ENCODE results near the gene RPL37. TPM values are rescaled to one million over a fixed set of nuclear protein-coding genes. Genes with fewer than 3 reads are reported as not detected.
A peak's percentile ranks its signal among the peaks of the same experiment; 100 is the strongest.

RPL37 gene
- total RNA-seq, 1 donor from 2014 or later = 1,090 TPM

GRCh38 chr5:40829748-40830533, 5.1 kb downstream of the RPL37 start:
- Mint-ChIP-seq H3K27ac (ENCODE audit: unreplicated experiment) (no peak overlapping the region), H3K9me3 (ENCODE audit: unreplicated experiment) (no peaks in the 10 kb centered on the region), H3K4me1 (ENCODE audit: low read depth, unreplicated experiment) (peaks cover 38% of the 10 kb centered on the region), H3K27me3 (ENCODE audit: low read depth, unreplicated experiment) (no peaks in the 10 kb centered on the region), H3K36me3 (ENCODE audit: low read depth, unreplicated experiment) (peaks cover 48% of the 10 kb centered on the region), H3K4me3 (ENCODE audit: unreplicated experiment) (no peak overlapping the region)
- Histone ChIP-seq H4K20me1 (ENCODE audit: insufficient read depth, low read length) (peaks cover 95% of the 10 kb centered on the region), H3K4me1 (ENCODE audit: insufficient read depth, low read length) (peaks cover 26% of the 10 kb centered on the region), H3K9ac (ENCODE audit: low read length) (no peak overlapping the region), H3K9me3 (ENCODE audit: insufficient read depth, low read depth, low read length) (no peaks in the 10 kb centered on the region), H3K36me3 (ENCODE audit: insufficient read depth, low read length) (peaks cover 85% of the 10 kb centered on the region), H3K4me2 (ENCODE audit: low read length) (no peak overlapping the region), H3K27me3 (ENCODE audit: insufficient read depth, low read length) (no peaks in the 10 kb centered on the region), H3K4me3 (ENCODE audit: insufficient read depth, low read depth, low read length) (no peak overlapping the region), H2AFZ (ENCODE audit: low read depth, low read length) (no peak overlapping the region), H3K79me2 (ENCODE audit: insufficient read depth, low read length) (peaks cover 58% of the 10 kb centered on the region), H3K27ac (ENCODE audit: low read depth, low read length) (no peak overlapping the region)
- DNase-seq (ENCODE audit: low read depth) (no peak), FAIRE-seq (no peak)
- TF ChIP-seq CTCF (IDR thresholded peaks at IDR 0.05; ENCODE audit: insufficient read depth, low read depth, low read length) (no peak), EZH2 (IDR thresholded peaks at IDR 0.05; ENCODE audit: insufficient read depth, low read length) (no peak)

DNA sequence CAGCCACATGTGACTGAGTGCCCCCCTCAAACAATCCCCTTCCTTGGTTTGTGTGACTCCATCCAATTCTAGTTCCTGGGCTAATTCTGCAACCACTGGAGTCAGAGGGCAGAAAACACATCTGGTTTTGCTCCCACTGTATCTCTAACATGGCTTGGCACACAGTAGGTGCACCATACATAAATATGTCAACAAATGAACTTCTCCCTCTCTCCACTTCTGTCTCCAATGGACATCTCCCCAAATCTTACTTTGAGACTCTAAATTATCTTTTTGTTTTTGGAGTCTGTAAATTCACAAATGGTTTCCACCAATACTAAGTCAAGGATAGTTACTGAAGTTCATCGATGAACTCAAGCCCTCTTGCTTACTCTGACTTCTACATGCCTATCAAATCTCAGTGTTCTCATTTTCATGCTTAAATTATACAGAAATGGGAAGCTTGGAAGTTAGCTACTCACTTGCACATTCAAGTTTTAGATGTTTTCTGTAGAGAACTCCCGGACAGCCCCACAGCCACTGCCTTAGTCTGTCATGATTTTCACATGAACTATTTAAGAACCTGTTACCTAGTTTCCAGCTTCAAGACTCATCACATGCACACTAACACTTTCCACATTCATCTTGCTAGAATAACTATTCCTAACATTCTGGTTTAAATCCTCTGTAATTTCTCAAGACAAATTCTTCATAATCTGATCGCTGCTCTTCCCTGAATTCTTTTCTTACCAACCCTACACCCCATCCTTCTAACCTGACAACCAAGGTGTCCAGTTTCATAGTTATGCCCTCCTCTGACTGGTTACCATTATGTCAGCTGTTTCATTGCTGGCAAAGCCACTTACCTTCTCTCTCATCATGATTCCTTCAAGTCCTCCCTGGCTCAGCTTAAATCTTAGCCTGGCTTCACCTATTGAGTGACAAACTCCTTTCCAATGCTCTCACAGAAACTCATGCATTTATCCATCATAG, 6.0 kb downstream of the RPL37 start:
- Mint-ChIP-seq H3K27me3 (ENCODE audit: low read depth, unreplicated experiment) (no peaks in the 10 kb centered on the region), H3K27ac (ENCODE audit: unreplicated experiment) (peak overlapping the region; percentile 51), H3K9me3 (ENCODE audit: unreplicated experiment) (no peaks in the 10 kb centered on the region), H3K4me3 (ENCODE audit: unreplicated experiment) (peak overlapping the region; percentile 15), H3K4me1 (ENCODE audit: low read depth, unreplicated experiment) (peaks cover 38% of the 10 kb centered on the region), H3K36me3 (ENCODE audit: low read depth, unreplicated experiment) (peaks cover 45% of the 10 kb centered on the region)
- Histone ChIP-seq H3K27ac (ENCODE audit: low read depth, low read length) (no peak overlapping the region), H3K79me2 (ENCODE audit: insufficient read depth, low read length) (peaks cover 49% of the 10 kb centered on the region), H4K20me1 (ENCODE audit: insufficient read depth, low read length) (peaks cover 90% of the 10 kb centered on the region), H3K4me1 (ENCODE audit: insufficient read depth, low read length) (peaks cover 26% of the 10 kb centered on the region), H3K9ac (ENCODE audit: low read length) (no peak overlapping the region), H2AFZ (ENCODE audit: low read depth, low read length) (no peak overlapping the region), H3K4me3 (ENCODE audit: insufficient read depth, low read depth, low read length) (no peak overlapping the region), H3K4me2 (ENCODE audit: low read length) (peak overlapping the region; percentile 25), H3K36me3 (ENCODE audit: insufficient read depth, low read length) (peaks cover 81% of the 10 kb centered on the region), H3K27me3 (ENCODE audit: insufficient read depth, low read length) (no peaks in the 10 kb centered on the region), H3K9me3 (ENCODE audit: insufficient read depth, low read depth, low read length) (no peaks in the 10 kb centered on the region)
- FAIRE-seq (no peak), DNase-seq (ENCODE audit: low read depth) (no peak)
- TF ChIP-seq CTCF (IDR thresholded peaks at IDR 0.05; ENCODE audit: insufficient read depth, low read depth, low read length) = no peak
- no peak for TF ChIP-seq EZH2 (IDR thresholded peaks at IDR 0.05; ENCODE audit: insufficient read depth, low read length)
